HepG2 (cell line): ENCODE results near the gene GPR107. TPM values are rescaled to one million over a fixed set of nuclear protein-coding genes. Genes with fewer than 3 reads are reported as not detected.

Experiments used
- ATAC-seq: fragments of 200-7000 bp; cut with Tn5 transposase; 3 replicates; pipeline ENCODE4 v1.9.1; 2020; ENCODE audit warnings: mild to moderate bottlenecking, moderate library complexity
- BruUV-seq: library from RNA; stranded (reverse); fragments of 400-500 nt; replicated peaks from 2 replicates; lab custom pipeline; 2021; lab: Mats Ljungman, UMichigan
- CTCF ChIA-PET: fragments of 300-600 bp; formaldehyde crosslinking; extraction: SDS; loops from one replicate; lab custom pipeline; 2021; ENCODE audit warnings: low total read pairs, inconsistent platforms, low intra/inter-chr PET ratio; lab: Yijun Ruan, JAX
- POLR2A ChIA-PET: fragments of 350-600 bp; sonication (Branson Sonifier 250); formaldehyde crosslinking; loops from one replicate; lab custom pipeline; 2020; ENCODE audit warnings: antibody characterized with exemption, inconsistent platforms; lab: Yijun Ruan, JAX
- DNase-seq: peaks from one replicate; pipeline ENCODE4 v3.0.0-alpha.2; 2015; ENCODE audit warnings: low spot score
- FAIRE-seq: peaks from 3 replicates; lab custom pipeline; 2011; peaks lifted over from hg19 to GRCh38; lab: Jason Lieb, UNC
- H2AFZ ChIP-seq: one replicate; pipeline ENCODE4 v1.6.1; 2011; ENCODE audit warnings: low read length, inconsistent platforms
- H3K27ac ChIP-seq: fragments of 300-600 bp; 3 replicates; pipeline ENCODE4 v1.8.0; 2011; ENCODE audit warnings: mixed run types, mild to moderate bottlenecking, mixed read lengths, low read length, inconsistent platforms; ENCODE audit not compliant: insufficient read depth; ENCODE audit errors: extremely low read length
- H3K27me3 ChIP-seq, 2 experiments: fragments of 200-600 bp in 1 of 2; 2 replicates in 1 of 2; 3 replicates in 1 of 2; pipeline versions ENCODE4 v1.6.0 to v1.8.0; 2011; ENCODE audit warnings: low read length in 2 of 2, mild to moderate bottlenecking in 2 of 2, moderate library complexity in 2 of 2, inconsistent platforms in 1 of 2; ENCODE audit not compliant: insufficient read depth in 2 of 2, control insufficient read depth in 1 of 2
- H3K36me3 ChIP-seq, 2 experiments: fragments of 200-600 bp in 1 of 2; replicated peaks in 1 of 2; 2 replicates in 1 of 2; 3 replicates in 1 of 2; pipeline versions ENCODE4 v1.5.1 to v1.8.0; 2011; ENCODE audit warnings: low read length in 2 of 2, inconsistent platforms in 1 of 2; ENCODE audit not compliant: insufficient read depth in 2 of 2, control insufficient read depth in 1 of 2
- H3K4me1 ChIP-seq: 2 replicates; pipeline ENCODE4 v1.5.1; 2012; ENCODE audit warnings: low read length, inconsistent platforms; ENCODE audit not compliant: insufficient read depth
- H3K4me2 ChIP-seq: 2 replicates; pipeline ENCODE4 v1.6.0; 2011; ENCODE audit warnings: low read depth, low read length, inconsistent platforms
- H3K4me3 ChIP-seq, 3 experiments: fragments of 200-600 bp in 1 of 3; sonication (generic), shearing (Covaris generic) in 1 of 3; replicated peaks in 1 of 3; 2 replicates each; pipeline ENCODE4 v1.5.1; 2011 to 2016; ENCODE audit warnings: low read length in 3 of 3, inconsistent platforms in 2 of 3, low read depth in 2 of 3, mild to moderate bottlenecking in 2 of 3, control low read depth in 1 of 3, mixed read lengths in 1 of 3; ENCODE audit not compliant: insufficient read depth in 1 of 3
- H3K79me2 ChIP-seq: one replicate; pipeline ENCODE4 v1.6.1; 2011; ENCODE audit warnings: low read length, inconsistent platforms; ENCODE audit not compliant: insufficient read depth
- H3K9ac ChIP-seq: 2 replicates; pipeline ENCODE4 v1.6.0; 2011; ENCODE audit warnings: mild to moderate bottlenecking, low read depth, low read length, inconsistent platforms; ENCODE audit not compliant: insufficient read depth
- H3K9me3 ChIP-seq: 2 replicates; pipeline ENCODE4 v1.5.1; 2012; ENCODE audit warnings: mild to moderate bottlenecking, low read length
- H4K20me1 ChIP-seq: 2 replicates; pipeline ENCODE4 v1.6.0; 2011; ENCODE audit warnings: inconsistent platforms, mild to moderate bottlenecking, low read length, moderate library complexity; ENCODE audit not compliant: insufficient read depth
- DRAP1 ChIP-seq: IDR thresholded peaks from 2 replicates; pipeline ENCODE4 v1.6.1; 2016; ENCODE audit warnings: missing genetic modification reagents, missing compliant biosample characterization
- GZF1 ChIP-seq: sonication (generic); formaldehyde crosslinking; IDR thresholded peaks from 2 replicates; pipeline ENCODE4 v1.5.1; 2020; ENCODE audit warnings: mild to moderate bottlenecking, missing genetic modification reagents
- HCFC1 ChIP-seq: fragments of 150-350 bp; IDR thresholded peaks from 2 replicates; pipeline ENCODE4 v1.6.1; 2014; ENCODE audit warnings: low read depth, low read length
- LBX2 ChIP-seq: sonication (generic); formaldehyde crosslinking; IDR thresholded peaks from 2 replicates; pipeline ENCODE4 v1.5.0; 2020; ENCODE audit warnings: missing genetic modification reagents, mild to moderate bottlenecking, borderline replicate concordance
- NFAT5 ChIP-seq: sonication (generic); formaldehyde crosslinking; IDR thresholded peaks from 2 replicates; pipeline ENCODE4 v1.4.0; 2020; ENCODE audit warnings: missing genetic modification reagents
- PAX8 ChIP-seq: sonication (generic); formaldehyde crosslinking; IDR thresholded peaks from 2 replicates; pipeline ENCODE4 v1.8.0; 2022; ENCODE audit warnings: mild to moderate bottlenecking, missing genetic modification reagents, borderline replicate concordance
- PCBP1 ChIP-seq: fragments of 200-400 bp; formaldehyde crosslinking; IDR thresholded peaks from 2 replicates; pipeline ENCODE4 v1.6.1; 2017; ENCODE audit warnings: mild to moderate bottlenecking, low read depth, low read length, borderline replicate concordance
- PTBP1 ChIP-seq: fragments of 200-400 bp; formaldehyde crosslinking; IDR thresholded peaks from 2 replicates; pipeline ENCODE4 v1.6.1; 2018; ENCODE audit warnings: low read length, low read depth; ENCODE audit not compliant: poor library complexity, severe bottlenecking
- REXO4 ChIP-seq: sonication (generic); formaldehyde crosslinking; IDR thresholded peaks from 2 replicates; pipeline ENCODE4 v1.8.0; 2022; ENCODE audit warnings: missing genetic modification reagents, mild to moderate bottlenecking, borderline replicate concordance
- SMAD3 ChIP-seq: sonication (generic); formaldehyde crosslinking; IDR thresholded peaks from 2 replicates; pipeline ENCODE4 v1.4.0; 2020; ENCODE audit warnings: missing genetic modification reagents
- SNAI1 ChIP-seq: sonication (generic); formaldehyde crosslinking; IDR thresholded peaks from 2 replicates; pipeline ENCODE4 v1.5.0; 2020; ENCODE audit warnings: mild to moderate bottlenecking, missing genetic modification reagents, borderline replicate concordance
- SUZ12 ChIP-seq: fragments of 150-350 bp; IDR thresholded peaks from 2 replicates; pipeline ENCODE4 v1.6.1; 2014; ENCODE audit warnings: low read depth, low read length
- TIGD3 ChIP-seq: sonication (generic); formaldehyde crosslinking; IDR thresholded peaks from 2 replicates; pipeline ENCODE4 v1.5.1; 2020; ENCODE audit warnings: mild to moderate bottlenecking, missing genetic modification reagents, borderline replicate concordance
- ZFX ChIP-seq: sonication (generic); formaldehyde crosslinking; IDR thresholded peaks from 2 replicates; pipeline ENCODE4 v1.4.0; 2020; ENCODE audit warnings: mild to moderate bottlenecking, low read depth, missing genetic modification reagents, moderate library complexity
- ZNF562 ChIP-seq: sonication (generic); formaldehyde crosslinking; IDR thresholded peaks from 2 replicates; pipeline ENCODE4 v1.8.0; 2022; ENCODE audit warnings: missing genetic modification reagents, borderline replicate concordance
- ZNF737 ChIP-seq: sonication (generic); formaldehyde crosslinking; IDR thresholded peaks from 2 replicates; pipeline ENCODE4 v1.5.0; 2020; ENCODE audit warnings: missing genetic modification reagents, mild to moderate bottlenecking, borderline replicate concordance
- WGBS: methylation state at CpG from one replicate; pipeline ENCODE4 v1.1.6; 2017; ENCODE audit warnings: low lambda C conversion rate; 5-methylcytosine and 5-hydroxymethylcytosine counted together
- in situ Hi-C: cut with HindIII; loops from 2 replicates; pipeline ENCODE4 v1.10.0; 2017; ENCODE audit warnings: low pct_unique_long_range_greater_than_20kb; ENCODE audit not compliant: extremely low pct_ligation_motif_present
- intact Hi-C: fragments of 100-400 bp; cut with micrococcal nuclease; formaldehyde crosslinking; loops from one replicate; pipeline ENCODE4 v1.10.0; 2022; ENCODE audit not compliant: unreplicated experiment
- polyA plus RNA-seq, 8 experiments: library from polyadenylated mRNA; depleted of rRNA in 3 of 8; stranded (reverse) in 7 of 8; unstranded in 1 of 8; fragments of >200 nt; fragmentation: Illumina TruSeq in 4 of 8; extraction: Trizol in 4 of 8; gene quantifications; 2 replicates each; pipeline versions ENCODE4 v1.2.1 to v1.2.3, GENCODE V29; 2011 to 2016; ENCODE audit warnings: low read depth in 4 of 8, missing spikeins in 1 of 8, mixed read lengths in 1 of 8; ENCODE audit not compliant: insufficient read depth in 1 of 8
- total RNA-seq, 5 experiments: library from RNA; depleted of rRNA; stranded (reverse); fragments of >200 nt; fragmentation: Illumina TruSeq; extraction: Trizol; gene quantifications; 2 replicates each; pipeline ENCODE4 v1.2.3, GENCODE V29; 2016; ENCODE audit warnings: low read depth in 1 of 5

Gene GPR107
- total and polyA plus RNA-seq, 2 of the 13 experiments (the other 11 are each of a cell fraction or from before 2014, with no cell fraction given), result 22.5 to 24.4 TPM

GRCh38 chr9:130144703-130145102, 91.0 kb downstream of the GPR107 start (continued):
- no peak for TF ChIP-seq LBX2 (CRISPR knock-in tag)

GRCh38 chr9:130145658-130146057, 92.0 kb downstream of the GPR107 start:
- Histone ChIP-seq H3K4me3 (no peak overlapping the region), H3K27me3 (0 out of 5 replicates have a peak, but pooled peaks cover 0 to 6% of the 10 kb centered on the region in 2 experiments), H3K36me3 (no peaks in the 10 kb centered on the region), H2AFZ (no peak overlapping the region), H4K20me1 (no peaks in the 10 kb centered on the region), H3K4me1 (peaks cover 10% of the 10 kb centered on the region; the same call in 1 of the 2 replicates), H3K79me2 (no peaks in the 10 kb centered on the region), H3K27ac (no peak overlapping the region), H3K9ac (no peak overlapping the region), H3K9me3 (no peaks in the 10 kb centered on the region), H3K4me2 (no peak overlapping the region)
- ChIA-PET POLR2A (no interaction called here), CTCF (no interaction called here)
- intact Hi-C loops (no loop called here), in situ Hi-C loops (no loop called here)
- FAIRE-seq, result no peak
- WGBS, result 13% methylated on average over 1 of the region's 1 CpG
- no peak for ATAC-seq
- BruUV-seq, result no TSS peak
- no peak for DNase-seq
- TF ChIP-seq PCBP1 (no peak), HCFC1 (no peak), ZNF737 (CRISPR knock-in tag) (no peak), PAX8 (CRISPR knock-in tag) (no peak), PTBP1 (no peak), ZNF562 (CRISPR knock-in tag) (no peak), NFAT5 (CRISPR knock-in tag) (no peak), GZF1 (CRISPR knock-in tag) (no peak), REXO4 (CRISPR knock-in tag) (no peak), DRAP1 (CRISPR knock-in tag) (no peak), SUZ12 (no peak), TIGD3 (no peak), SNAI1 (CRISPR knock-in tag) (no peak), ZFX (no peak), SMAD3 (CRISPR knock-in tag) (no peak)
